ENCODE results near the gene IST1.

GRCh38 chr16:71919035-71919434 is 23.7 kb downstream of the IST1 start:
- TF ChIP-seq, protein P1, sequence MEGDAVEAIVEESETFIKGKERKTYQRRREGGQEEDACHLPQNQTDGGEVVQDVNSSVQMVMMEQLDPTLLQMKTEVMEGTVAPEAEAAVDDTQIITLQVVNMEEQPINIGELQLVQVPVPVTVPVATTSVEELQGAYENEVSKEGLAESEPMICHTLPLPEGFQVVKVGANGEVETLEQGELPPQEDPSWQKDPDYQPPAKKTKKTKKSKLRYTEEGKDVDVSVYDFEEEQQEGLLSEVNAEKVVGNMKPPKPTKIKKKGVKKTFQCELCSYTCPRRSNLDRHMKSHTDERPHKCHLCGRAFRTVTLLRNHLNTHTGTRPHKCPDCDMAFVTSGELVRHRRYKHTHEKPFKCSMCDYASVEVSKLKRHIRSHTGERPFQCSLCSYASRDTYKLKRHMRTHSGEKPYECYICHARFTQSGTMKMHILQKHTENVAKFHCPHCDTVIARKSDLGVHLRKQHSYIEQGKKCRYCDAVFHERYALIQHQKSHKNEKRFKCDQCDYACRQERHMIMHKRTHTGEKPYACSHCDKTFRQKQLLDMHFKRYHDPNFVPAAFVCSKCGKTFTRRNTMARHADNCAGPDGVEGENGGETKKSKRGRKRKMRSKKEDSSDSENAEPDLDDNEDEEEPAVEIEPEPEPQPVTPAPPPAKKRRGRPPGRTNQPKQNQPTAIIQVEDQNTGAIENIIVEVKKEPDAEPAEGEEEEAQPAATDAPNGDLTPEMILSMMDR (IDR thresholded peaks at IDR 0.05) = no peak
- no peak for TF ChIP-seq POLR2A (IDR thresholded peaks at IDR 0.05)

Data from thyroid gland (tissue), 4 donors.